Vagina (tissue), 2 donors: ENCODE measurements around the gene PTPRN2.

Experiments used
- POLR2A ChIP-seq, 2 donors: fragments of 450-650 bp; IDR thresholded peaks; one replicate each; pipeline ENCODE4 v1.6.1; 2017; ENCODE audit warnings: antibody characterized with exemption in 2 of 2, mild to moderate bottlenecking in 2 of 2, moderate library complexity in 2 of 2
- TF ChIP-seq, protein P1 (sequence below), 3 experiments: fragments of 450-650 bp in 2 of 3; fragments of 200-600 bp in 1 of 3; sonication (generic) in 1 of 3; IDR thresholded peaks; one replicate each; pipeline ENCODE4 v1.5.1; 2017 to 2019; ENCODE audit warnings: antibody characterized with exemption in 3 of 3, mild to moderate bottlenecking in 2 of 3, moderate library complexity in 2 of 3

DNA sequence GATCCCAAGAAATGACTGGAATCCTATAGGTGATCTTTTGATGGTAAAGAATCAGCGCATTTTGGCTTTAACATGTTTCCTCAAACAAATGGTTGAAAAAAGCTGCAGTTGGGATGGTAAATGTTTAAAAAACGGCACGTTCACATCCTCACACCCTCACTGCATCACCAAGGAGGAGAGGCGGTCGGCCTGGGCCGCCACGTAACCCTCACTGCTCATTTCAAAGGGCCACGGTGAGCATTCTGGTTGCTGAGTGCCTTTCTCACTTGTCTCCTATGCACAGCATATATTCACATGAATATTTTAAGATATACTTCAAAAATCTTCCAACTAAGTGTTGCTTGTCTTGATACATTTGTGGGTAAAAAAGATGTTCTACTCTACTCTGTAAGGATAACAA is 1017.7 kb downstream of the PTPRN2 start:
- TF ChIP-seq, protein P1, sequence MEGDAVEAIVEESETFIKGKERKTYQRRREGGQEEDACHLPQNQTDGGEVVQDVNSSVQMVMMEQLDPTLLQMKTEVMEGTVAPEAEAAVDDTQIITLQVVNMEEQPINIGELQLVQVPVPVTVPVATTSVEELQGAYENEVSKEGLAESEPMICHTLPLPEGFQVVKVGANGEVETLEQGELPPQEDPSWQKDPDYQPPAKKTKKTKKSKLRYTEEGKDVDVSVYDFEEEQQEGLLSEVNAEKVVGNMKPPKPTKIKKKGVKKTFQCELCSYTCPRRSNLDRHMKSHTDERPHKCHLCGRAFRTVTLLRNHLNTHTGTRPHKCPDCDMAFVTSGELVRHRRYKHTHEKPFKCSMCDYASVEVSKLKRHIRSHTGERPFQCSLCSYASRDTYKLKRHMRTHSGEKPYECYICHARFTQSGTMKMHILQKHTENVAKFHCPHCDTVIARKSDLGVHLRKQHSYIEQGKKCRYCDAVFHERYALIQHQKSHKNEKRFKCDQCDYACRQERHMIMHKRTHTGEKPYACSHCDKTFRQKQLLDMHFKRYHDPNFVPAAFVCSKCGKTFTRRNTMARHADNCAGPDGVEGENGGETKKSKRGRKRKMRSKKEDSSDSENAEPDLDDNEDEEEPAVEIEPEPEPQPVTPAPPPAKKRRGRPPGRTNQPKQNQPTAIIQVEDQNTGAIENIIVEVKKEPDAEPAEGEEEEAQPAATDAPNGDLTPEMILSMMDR (IDR thresholded peaks at IDR 0.05) = no peak
- no peak for TF ChIP-seq POLR2A (IDR thresholded peaks at IDR 0.05)
